BE2C (cell line): ENCODE data around the gene ILKAP.

Experiments used
- DNase-seq: peaks from one replicate; pipeline ENCODE4 v3.0.0-alpha.2; 2020
- H3K27me3 ChIP-seq: fragments of 250-450 bp; sonication (Bioruptor Pico); 2 replicates; pipeline ENCODE4 v1.5.1; 2020; ENCODE audit warnings: mild to moderate bottlenecking
- H3K36me3 ChIP-seq: fragments of 250-450 bp; sonication (Bioruptor Pico); 2 replicates; pipeline ENCODE4 v1.5.1; 2020; ENCODE audit warnings: mild to moderate bottlenecking
- H3K4me1 ChIP-seq: fragments of 250-450 bp; sonication (Bioruptor Pico); 2 replicates; pipeline ENCODE4 v1.5.1; 2020
- H3K4me3 ChIP-seq: 2 replicates; pipeline ENCODE4 v1.5.1; 2011; ENCODE audit warnings: low read depth, low read length
- H3K9me3 ChIP-seq: fragments of 250-450 bp; sonication (Bioruptor Pico); 2 replicates; pipeline ENCODE4 v1.5.1; 2020
- TF ChIP-seq, protein P1 (sequence below): IDR thresholded peaks from 2 replicates; pipeline ENCODE4 v1.5.1; 2012; ENCODE audit warnings: mild to moderate bottlenecking, low read depth, low read length

ILKAP gene

DNA sequence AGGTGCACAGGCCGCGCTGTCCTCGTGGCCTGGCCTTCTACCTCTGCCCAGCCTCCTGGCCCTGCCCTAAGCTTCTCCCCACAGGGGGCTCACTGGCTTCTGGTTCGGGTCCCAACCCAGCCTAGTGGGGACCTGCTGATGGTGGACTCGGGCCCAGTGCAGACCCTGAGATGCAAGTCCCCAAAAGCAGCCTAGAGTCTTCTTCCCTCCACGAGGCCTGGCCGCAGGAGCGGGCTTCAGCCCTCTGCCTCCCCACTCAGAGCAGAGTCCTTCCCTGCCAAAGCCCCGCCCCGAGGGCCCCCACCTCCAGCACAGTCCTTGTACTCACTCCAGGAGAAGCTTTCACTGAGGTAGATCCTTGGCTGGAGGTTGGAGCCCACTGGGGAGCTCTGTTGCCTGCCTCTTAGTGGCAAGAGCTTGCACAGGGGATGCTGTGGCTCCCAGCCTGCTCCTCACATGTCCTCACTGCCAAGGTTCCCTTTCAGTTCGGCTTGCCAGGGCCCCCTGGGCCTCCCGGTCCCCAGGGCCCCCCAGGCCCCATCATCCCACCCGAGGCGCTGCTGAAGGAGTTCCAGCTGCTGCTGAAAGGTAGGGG lies 41.1 kb downstream of the ILKAP start:
- Histone ChIP-seq H3K9me3 (no peaks in the 10 kb centered on the region), H3K36me3 (no peaks in the 10 kb centered on the region), H3K4me3 (no peak overlapping the region), H3K4me1 (no peaks in the 10 kb centered on the region), H3K27me3 (peaks cover 27% of the 10 kb centered on the region)
- TF ChIP-seq, protein P1, sequence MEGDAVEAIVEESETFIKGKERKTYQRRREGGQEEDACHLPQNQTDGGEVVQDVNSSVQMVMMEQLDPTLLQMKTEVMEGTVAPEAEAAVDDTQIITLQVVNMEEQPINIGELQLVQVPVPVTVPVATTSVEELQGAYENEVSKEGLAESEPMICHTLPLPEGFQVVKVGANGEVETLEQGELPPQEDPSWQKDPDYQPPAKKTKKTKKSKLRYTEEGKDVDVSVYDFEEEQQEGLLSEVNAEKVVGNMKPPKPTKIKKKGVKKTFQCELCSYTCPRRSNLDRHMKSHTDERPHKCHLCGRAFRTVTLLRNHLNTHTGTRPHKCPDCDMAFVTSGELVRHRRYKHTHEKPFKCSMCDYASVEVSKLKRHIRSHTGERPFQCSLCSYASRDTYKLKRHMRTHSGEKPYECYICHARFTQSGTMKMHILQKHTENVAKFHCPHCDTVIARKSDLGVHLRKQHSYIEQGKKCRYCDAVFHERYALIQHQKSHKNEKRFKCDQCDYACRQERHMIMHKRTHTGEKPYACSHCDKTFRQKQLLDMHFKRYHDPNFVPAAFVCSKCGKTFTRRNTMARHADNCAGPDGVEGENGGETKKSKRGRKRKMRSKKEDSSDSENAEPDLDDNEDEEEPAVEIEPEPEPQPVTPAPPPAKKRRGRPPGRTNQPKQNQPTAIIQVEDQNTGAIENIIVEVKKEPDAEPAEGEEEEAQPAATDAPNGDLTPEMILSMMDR = no peak
- no peak for DNase-seq

DNA sequence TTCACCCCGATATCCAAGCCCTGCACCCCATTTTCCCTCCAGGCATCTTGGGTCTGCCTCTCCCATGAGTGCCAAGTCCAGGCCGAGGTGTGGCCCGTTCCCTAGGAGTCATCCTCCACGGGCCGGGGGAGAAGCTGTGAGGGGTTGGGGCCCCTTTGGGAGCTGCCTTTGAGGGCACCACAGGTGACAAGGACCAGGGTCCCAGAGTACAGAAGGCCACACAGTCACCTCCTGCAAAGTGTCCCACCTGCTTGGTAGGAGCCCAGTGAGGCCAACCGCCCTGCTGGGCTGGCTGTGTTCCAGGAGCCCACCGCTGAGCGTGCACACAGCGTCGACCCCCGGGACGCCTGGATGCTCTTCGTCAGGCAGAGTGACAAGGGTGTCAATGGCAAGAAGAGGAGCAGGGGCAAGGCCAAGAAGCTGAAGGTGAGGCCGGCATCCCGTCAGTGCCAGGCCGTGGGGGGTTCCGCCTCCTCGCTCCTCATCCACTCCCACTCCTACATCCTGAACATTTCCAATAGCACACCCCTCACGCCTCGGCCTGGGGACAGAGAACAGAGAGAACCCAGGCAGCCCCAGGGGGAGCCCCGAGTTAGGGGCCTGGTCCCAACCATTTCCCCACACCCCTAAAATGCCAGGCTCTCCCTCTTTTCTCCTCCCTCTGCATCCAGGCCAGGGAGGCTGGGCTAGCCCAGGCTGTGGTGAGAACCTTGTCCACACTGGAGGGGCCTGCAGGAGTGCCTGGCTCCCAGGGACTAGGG lies 42.0 kb downstream of the ILKAP start:
- Histone ChIP-seq H3K27me3 (peaks cover 27% of the 10 kb centered on the region), H3K36me3 (no peaks in the 10 kb centered on the region), H3K4me1 (no peaks in the 10 kb centered on the region), H3K9me3 (no peaks in the 10 kb centered on the region), H3K4me3 (no peak overlapping the region)
- no peak for DNase-seq
- TF ChIP-seq, protein P1 = no peak

DNA sequence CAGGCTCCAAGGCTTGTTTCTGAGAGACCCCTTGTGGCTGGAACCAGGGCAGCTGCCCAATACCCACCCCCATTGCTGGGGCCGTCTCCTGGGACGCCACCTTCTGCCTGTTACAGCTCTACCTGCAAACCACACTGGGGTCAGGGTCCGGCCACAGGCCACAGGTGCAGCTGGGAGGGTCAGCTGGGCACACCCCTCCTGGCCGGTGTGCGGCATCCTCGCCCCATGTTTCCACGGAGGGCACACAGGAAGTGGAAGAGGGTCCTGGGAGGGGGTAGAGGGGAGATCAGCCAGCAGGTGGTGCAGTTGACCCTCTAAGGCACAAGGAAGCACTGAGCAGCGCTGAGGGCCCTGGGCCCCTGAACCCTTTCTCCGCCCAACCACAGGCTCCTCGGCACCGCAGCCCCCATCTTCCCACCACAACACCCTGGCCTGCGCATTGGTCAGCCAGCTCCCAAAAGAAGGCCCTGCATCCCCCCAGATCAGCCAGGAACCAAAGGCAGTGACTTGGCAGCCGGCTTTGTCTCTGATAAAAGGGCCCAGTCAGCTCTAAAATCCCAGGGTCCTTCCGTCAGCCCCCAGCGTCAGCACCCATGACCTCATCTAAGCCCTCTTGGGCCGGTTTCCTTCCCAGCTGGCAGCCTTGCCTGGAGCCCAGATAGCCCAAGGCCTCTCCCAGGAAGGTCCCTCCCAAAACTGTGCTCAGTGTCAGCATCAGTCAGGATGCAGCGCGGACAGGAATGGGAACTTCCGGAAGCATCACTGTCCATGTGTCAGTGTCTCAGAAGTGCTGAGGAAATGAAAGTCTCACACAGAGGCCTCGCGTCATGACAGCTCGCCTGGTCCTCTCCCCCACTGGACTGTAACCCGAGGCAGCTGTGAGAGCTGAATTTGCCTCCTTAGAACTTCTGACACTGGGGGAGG lies 43.0 kb downstream of the ILKAP start:
- no peaks in the 10 kb centered on the region for H3K4me1 ChIP-seq
- peak overlapping the region; percentile 36; the same call in 1 of the 2 replicates for H3K4me3 ChIP-seq
- peaks cover 27% of the 10 kb centered on the region for H3K27me3 ChIP-seq
- no peaks in the 10 kb centered on the region for H3K9me3 ChIP-seq
- TF ChIP-seq, protein P1 = peak; percentile 72
- peak; percentile 68 for DNase-seq
- no peaks in the 10 kb centered on the region for H3K36me3 ChIP-seq

DNA sequence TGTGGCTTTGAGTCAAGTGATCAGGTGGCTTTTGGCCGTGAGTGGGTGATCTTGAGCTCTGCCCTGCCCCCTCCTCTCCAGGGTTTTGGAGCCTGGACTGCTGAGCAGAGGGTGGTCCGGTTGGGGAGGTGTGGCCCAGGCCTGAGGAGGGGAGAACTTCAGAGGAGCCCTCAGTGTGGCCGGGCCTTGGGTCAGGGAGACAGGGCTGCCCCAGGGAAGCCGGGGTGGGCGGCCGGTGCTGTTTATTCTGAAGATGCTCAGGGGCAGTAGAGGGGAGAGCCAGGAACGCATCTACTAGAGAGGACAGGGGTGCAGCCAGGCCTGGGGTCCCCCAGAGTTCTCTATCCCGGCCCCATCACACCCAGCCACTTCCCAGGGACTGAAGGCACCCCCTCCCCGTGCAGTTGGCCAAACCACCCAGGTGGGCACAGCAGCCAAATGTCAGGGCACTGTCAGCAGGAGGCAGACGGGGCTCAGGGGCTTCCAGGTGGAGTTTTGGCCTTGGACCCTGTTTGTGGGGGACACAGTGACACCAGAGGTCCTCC lies 43.8 kb downstream of the ILKAP start:
- no peaks in the 10 kb centered on the region for H3K9me3 ChIP-seq
- DNase-seq = peak; percentile 22
- H3K4me1 ChIP-seq = no peaks in the 10 kb centered on the region
- TF ChIP-seq, protein P1 = no peak
- peak overlapping the region; percentile 37 for H3K4me3 ChIP-seq
- H3K36me3 ChIP-seq = no peaks in the 10 kb centered on the region
- H3K27me3 ChIP-seq = peaks cover 27% of the 10 kb centered on the region

DNA sequence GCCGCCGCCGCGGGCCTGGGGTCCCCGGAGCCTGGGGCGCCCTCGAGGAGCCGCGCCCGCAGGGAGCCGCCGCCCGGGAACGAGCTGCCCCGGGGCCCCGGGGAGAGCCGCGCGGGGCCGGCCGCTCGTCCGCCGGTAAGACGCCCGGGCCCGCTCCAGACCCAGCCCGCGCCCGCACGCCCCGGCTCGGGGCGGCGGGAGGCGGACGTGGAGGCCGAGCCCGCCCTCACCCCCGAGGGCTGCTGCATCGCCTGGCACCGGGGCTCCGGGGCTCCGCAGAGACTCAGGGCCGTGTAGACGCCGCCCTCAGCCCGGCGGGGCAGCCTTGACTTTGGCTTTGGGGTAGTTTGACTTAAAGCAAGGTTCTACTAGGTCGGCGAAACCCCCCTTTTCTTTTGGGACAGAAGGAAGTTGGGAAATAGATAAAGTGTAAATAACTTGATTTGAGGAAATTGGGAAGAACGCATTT lies 44.4 kb downstream of the ILKAP start:
- Histone ChIP-seq H3K4me3 (peak overlapping the region; percentile 37), H3K4me1 (no peaks in the 10 kb centered on the region), H3K36me3 (no peaks in the 10 kb centered on the region), H3K9me3 (no peaks in the 10 kb centered on the region), H3K27me3 (peaks cover 23% of the 10 kb centered on the region)
- no peak for DNase-seq
- TF ChIP-seq, protein P1 = no peak
